Astrocyte (in vitro differentiated cells and primary cell): Measurements from ENCODE around the gene POU2F1.

Experiments
- CTCF ChIP-seq: IDR thresholded peaks from 2 replicates; pipeline ENCODE4 v1.5.1; 2011; ENCODE audit warnings: low read depth, mild to moderate bottlenecking, inconsistent platforms, low read length, moderate library complexity; ENCODE audit not compliant: insufficient read depth
- EZH2 ChIP-seq: IDR thresholded peaks from 2 replicates; pipeline ENCODE4 v1.6.1; 2012; ENCODE audit warnings: mild to moderate bottlenecking, low read length, inconsistent platforms; ENCODE audit not compliant: insufficient read depth

- no peak for TF ChIP-seq CTCF
- no peak for TF ChIP-seq EZH2
These were observed 210.2 kb downstream of the POU2F1 start for GRCh38 chr1:167430849-167431242.
